Keratinocyte (primary cell): Measurements from ENCODE around the gene KCNIP3. TPM values are rescaled to one million over a fixed set of nuclear protein-coding genes. Genes with fewer than 3 reads are reported as not detected.

Experiments used
- DNase-seq: peaks from one replicate; pipeline ENCODE4 v3.0.0-alpha.2; 2011; ENCODE audit warnings: low read depth, missing footprints, low spot score
- FAIRE-seq: peaks from 2 replicates; lab custom pipeline; 2011; peaks lifted over from hg19 to GRCh38; lab: Jason Lieb, UNC
- H2AFZ ChIP-seq: 2 replicates; pipeline ENCODE4 v1.6.0; 2012; ENCODE audit warnings: low read length, control low read depth, inconsistent platforms; ENCODE audit not compliant: control insufficient read depth
- H3K27ac ChIP-seq: 2 replicates; pipeline ENCODE4 v1.5.1; 2011; ENCODE audit warnings: low read length; ENCODE audit not compliant: control insufficient read depth, insufficient read depth
- H3K27me3 ChIP-seq: 3 replicates; pipeline ENCODE4 v1.6.0; 2011; ENCODE audit warnings: low read length; ENCODE audit not compliant: control insufficient read depth, insufficient read depth; ENCODE audit errors: extremely low read depth
- H3K36me3 ChIP-seq, 2 experiments: 2 replicates in 1 of 2; 3 replicates in 1 of 2; pipeline ENCODE4 v1.5.1; 2011; ENCODE audit warnings: low read length in 2 of 2, mild to moderate bottlenecking in 1 of 2; ENCODE audit not compliant: control insufficient read depth in 2 of 2, insufficient read depth in 2 of 2; ENCODE audit errors: extremely low read depth in 1 of 2
- H3K4me1 ChIP-seq: 3 replicates; pipeline ENCODE4 v1.5.1; 2011; ENCODE audit warnings: low read length; ENCODE audit not compliant: control insufficient read depth, insufficient read depth; ENCODE audit errors: extremely low read depth
- H3K4me2 ChIP-seq: 3 replicates; pipeline ENCODE4 v1.6.0; 2011; ENCODE audit warnings: low read depth, low read length; ENCODE audit not compliant: control insufficient read depth, insufficient read depth; ENCODE audit errors: extremely low read depth
- H3K4me3 ChIP-seq, 3 experiments: fragments of 200-600 bp in 1 of 3; sonication (generic) in 1 of 3; 2 replicates in 2 of 3; 3 replicates in 1 of 3; pipeline ENCODE4 v1.5.1; 2011 to 2016; ENCODE audit warnings: low read length in 3 of 3, mild to moderate bottlenecking in 3 of 3, control low read depth in 2 of 3, inconsistent platforms in 1 of 3, low read depth in 1 of 3, mixed read lengths in 1 of 3, mixed run types in 1 of 3, moderate library complexity in 1 of 3; ENCODE audit not compliant: control insufficient read depth in 2 of 3, insufficient read depth in 2 of 3; ENCODE audit errors: extremely low read depth in 1 of 3
- H3K79me2 ChIP-seq: 2 replicates; pipeline ENCODE4 v1.6.0; 2012; ENCODE audit warnings: low read length; ENCODE audit not compliant: control insufficient read depth, insufficient read depth
- H3K9ac ChIP-seq: 3 replicates; pipeline ENCODE4 v1.6.0; 2011; ENCODE audit warnings: low read length; ENCODE audit not compliant: control insufficient read depth, insufficient read depth; ENCODE audit errors: extremely low read depth
- H3K9me1 ChIP-seq: 3 replicates; pipeline ENCODE4 v1.6.0; 2011; ENCODE audit warnings: low read length; ENCODE audit not compliant: control insufficient read depth, insufficient read depth; ENCODE audit errors: extremely low read depth
- H3K9me3 ChIP-seq: 2 replicates; pipeline ENCODE4 v1.5.1; 2012; ENCODE audit warnings: low read depth, low read length; ENCODE audit not compliant: control insufficient read depth
- H4K20me1 ChIP-seq: 3 replicates; pipeline ENCODE4 v1.6.0; 2011; ENCODE audit warnings: low read length; ENCODE audit not compliant: control insufficient read depth, insufficient read depth; ENCODE audit errors: extremely low read depth
- EZH2 ChIP-seq: IDR thresholded peaks from one replicate; pipeline ENCODE4 v1.6.1; 2012; ENCODE audit warnings: inconsistent platforms, mild to moderate bottlenecking, low read length, moderate library complexity
- dilution Hi-C: fragments of 300-500 bp; cut with MboI; formaldehyde crosslinking; loops from one replicate; pipeline ENCODE4 v1.7.0; 2020; ENCODE audit warnings: low sequenced_read_pairs; ENCODE audit not compliant: extremely low pct_ligation_motif_present
- polyA plus RNA-seq, 5 experiments: library from polyadenylated mRNA; depleted of rRNA in 3 of 5; stranded (reverse) in 3 of 5; stranded (forward) in 1 of 5; unstranded in 1 of 5; fragments of >200 nt; gene quantifications; 1 replicate in 1 of 5; 2 replicates in 3 of 5; 3 replicates in 1 of 5; pipeline versions ENCODE4 v1.2.1 to v1.2.3, GENCODE V29; 2011 to 2012; ENCODE audit warnings: missing spikeins in 2 of 5, low read depth in 1 of 5, low replicate concordance in 1 of 5
- TF ChIP-seq, protein P1 (sequence below), 3 experiments: IDR thresholded peaks in 1 of 3; conservative IDR thresholded peaks in 1 of 3; optimal IDR thresholded peaks in 1 of 3; 2 replicates in 2 of 3; 3 replicates in 1 of 3; pipeline versions ENCODE3 to v1.5.1; 2011; ENCODE audit warnings: low read length in 3 of 3, mild to moderate bottlenecking in 3 of 3, moderate library complexity in 2 of 3, control low read depth in 1 of 3, inconsistent platforms in 1 of 3; ENCODE audit not compliant: insufficient read depth in 2 of 3; ENCODE audit errors: extremely low read depth in 1 of 3

KCNIP3 gene
- polyA plus RNA-seq, 1 donor (not counting 4 experiments of a cell fraction or from before 2014, with no cell fraction given), result 0.66 TPM

DNA sequence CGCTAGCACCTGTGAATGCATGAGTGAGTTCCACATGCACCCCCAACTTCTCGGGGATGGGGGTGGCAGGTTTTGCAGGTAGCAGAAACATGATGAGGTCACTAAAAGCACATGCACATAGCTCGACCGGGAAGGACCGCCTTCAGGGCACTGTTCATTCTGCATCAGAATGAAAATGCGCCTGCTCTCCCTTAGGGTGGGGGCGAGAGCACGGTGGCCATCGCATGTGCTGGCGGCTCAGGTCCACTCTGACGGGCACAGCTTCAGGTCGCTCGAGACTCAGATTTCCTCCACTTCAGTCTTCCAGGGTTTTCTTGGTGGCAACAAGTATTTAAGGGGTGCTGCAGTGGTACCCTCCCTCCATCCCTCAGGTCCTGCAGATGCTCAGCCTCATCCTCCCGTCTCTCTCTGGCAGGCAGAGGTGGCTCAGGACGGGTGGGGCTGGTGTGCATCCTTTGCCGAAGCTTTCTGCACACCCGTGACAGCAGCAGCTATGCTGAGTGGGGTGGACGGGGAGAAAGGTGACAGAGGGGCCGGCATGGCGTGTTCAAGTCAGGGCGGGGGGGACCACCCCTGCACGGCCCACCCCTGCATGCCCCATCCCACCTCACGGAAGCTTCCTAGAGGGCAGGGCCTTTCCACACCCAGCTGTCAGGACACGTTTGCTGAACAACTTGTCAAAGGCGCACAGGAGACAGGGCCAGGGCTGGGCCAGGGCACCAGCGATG is 14.8 kb downstream of the KCNIP3 start:
- Histone ChIP-seq H3K27ac (no peak overlapping the region), H3K4me3 (no peak overlapping the region), H4K20me1 (peaks cover 3% of the 10 kb centered on the region), H3K9me1 (peaks cover 2% of the 10 kb centered on the region), H2AFZ (no peak overlapping the region), H3K36me3 (no peaks in the 10 kb centered on the region), H3K9ac (no peak overlapping the region), H3K9me3 (no peaks in the 10 kb centered on the region), H3K27me3 (peaks cover 49% of the 10 kb centered on the region), H3K4me2 (no peak overlapping the region), H3K4me1 (peaks cover 26% of the 10 kb centered on the region), H3K79me2 (no peaks in the 10 kb centered on the region)
- TF ChIP-seq, protein P1, sequence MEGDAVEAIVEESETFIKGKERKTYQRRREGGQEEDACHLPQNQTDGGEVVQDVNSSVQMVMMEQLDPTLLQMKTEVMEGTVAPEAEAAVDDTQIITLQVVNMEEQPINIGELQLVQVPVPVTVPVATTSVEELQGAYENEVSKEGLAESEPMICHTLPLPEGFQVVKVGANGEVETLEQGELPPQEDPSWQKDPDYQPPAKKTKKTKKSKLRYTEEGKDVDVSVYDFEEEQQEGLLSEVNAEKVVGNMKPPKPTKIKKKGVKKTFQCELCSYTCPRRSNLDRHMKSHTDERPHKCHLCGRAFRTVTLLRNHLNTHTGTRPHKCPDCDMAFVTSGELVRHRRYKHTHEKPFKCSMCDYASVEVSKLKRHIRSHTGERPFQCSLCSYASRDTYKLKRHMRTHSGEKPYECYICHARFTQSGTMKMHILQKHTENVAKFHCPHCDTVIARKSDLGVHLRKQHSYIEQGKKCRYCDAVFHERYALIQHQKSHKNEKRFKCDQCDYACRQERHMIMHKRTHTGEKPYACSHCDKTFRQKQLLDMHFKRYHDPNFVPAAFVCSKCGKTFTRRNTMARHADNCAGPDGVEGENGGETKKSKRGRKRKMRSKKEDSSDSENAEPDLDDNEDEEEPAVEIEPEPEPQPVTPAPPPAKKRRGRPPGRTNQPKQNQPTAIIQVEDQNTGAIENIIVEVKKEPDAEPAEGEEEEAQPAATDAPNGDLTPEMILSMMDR (optimal IDR thresholded peaks at IDR 0.05 in 1 of 3, IDR thresholded peaks at IDR 0.05 in 1 of 3, conservative IDR thresholded peaks at IDR 0.05 in 1 of 3; ENCODE audit: extremely low read depth in 1 of 3, insufficient read depth in 2 of 3, low read length in 3 of 3), result no peak
- TF ChIP-seq EZH2, result no peak
- FAIRE-seq (no peak), DNase-seq (no peak)
- dilution Hi-C loops, result no loop called here

DNA sequence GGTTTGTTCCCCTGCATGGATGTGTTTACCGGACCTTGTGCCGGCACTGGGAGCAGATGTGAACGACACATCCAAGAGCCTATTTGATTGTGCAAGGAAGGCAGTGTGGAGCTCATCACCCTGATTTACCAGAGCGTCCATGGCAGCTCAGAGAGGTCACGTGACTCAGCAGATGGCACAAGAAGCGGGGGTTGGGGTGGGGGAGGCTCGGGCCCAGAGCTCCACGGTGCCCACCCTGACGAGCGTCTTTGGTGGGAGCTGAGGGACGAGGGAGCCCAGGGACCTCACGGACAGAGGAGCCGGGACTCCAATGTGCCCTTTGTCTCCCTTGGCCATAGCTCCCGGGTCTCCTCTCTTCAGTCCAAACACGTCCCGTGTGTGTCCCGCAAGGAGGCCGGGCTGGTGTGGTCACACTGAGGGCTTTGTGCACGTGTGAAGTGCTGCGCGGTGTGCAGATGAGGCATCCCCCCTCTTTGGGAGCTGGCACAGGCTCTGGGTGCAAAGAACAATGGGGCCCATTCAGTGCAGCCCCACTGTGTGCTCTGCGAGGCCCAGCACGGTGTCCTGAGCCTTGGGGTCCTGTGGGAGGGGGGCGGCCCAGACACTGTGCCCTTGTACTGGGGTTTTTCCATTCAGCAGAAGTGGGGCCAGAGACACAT is 15.5 kb downstream of the KCNIP3 start:
- H3K4me2 ChIP-seq, result no peak overlapping the region
- peaks cover 49% of the 10 kb centered on the region for H3K27me3 ChIP-seq
- H3K4me3 ChIP-seq, result no peak overlapping the region
- no peaks in the 10 kb centered on the region for H3K9me3 ChIP-seq
- H3K79me2 ChIP-seq, result no peaks in the 10 kb centered on the region
- H3K9ac ChIP-seq, result no peak overlapping the region
- H4K20me1 ChIP-seq, result peaks cover 3% of the 10 kb centered on the region
- dilution Hi-C loops, result no loop called here
- TF ChIP-seq, protein P1 (optimal IDR thresholded peaks at IDR 0.05 in 1 of 3, IDR thresholded peaks at IDR 0.05 in 1 of 3, conservative IDR thresholded peaks at IDR 0.05 in 1 of 3; ENCODE audit: extremely low read depth in 1 of 3, insufficient read depth in 2 of 3, low read length in 3 of 3), result no peak
- no peak for TF ChIP-seq EZH2
- DNase-seq (no peak), FAIRE-seq (no peak)
- H3K9me1 ChIP-seq, result peaks cover 2% of the 10 kb centered on the region
- no peaks in the 10 kb centered on the region for H3K36me3 ChIP-seq
- peaks cover 33% of the 10 kb centered on the region for H3K4me1 ChIP-seq
- H2AFZ ChIP-seq, result no peak overlapping the region
- no peak overlapping the region for H3K27ac ChIP-seq
